ENCODE data around the gene PDE6A.

The PDE6A gene

GRCh38 chr5:149820012-149820411, 124.6 kb downstream of the PDE6A start:
- H3K36me3 ChIP-seq (ENCODE audit: control insufficient read depth, low read length): peaks cover 6% of the 10 kb centered on the region; the same call in 1 of the 2 replicates
- no peak overlapping the region for H3K4me2 ChIP-seq (ENCODE audit: low read length)
- H3K27me3 ChIP-seq (ENCODE audit: control insufficient read depth, low read length): no peaks in the 10 kb centered on the region
- H3K9me3 ChIP-seq (ENCODE audit: control insufficient read depth, insufficient read depth, low read length): no peaks in the 10 kb centered on the region
- no peaks in the 10 kb centered on the region for H3F3A ChIP-seq (ENCODE audit: control insufficient read depth, insufficient read depth)
- TF ChIP-seq EZH2phosphoT487 (IDR thresholded peaks at IDR 0.05; ENCODE audit: borderline replicate concordance, low read length) (no peak), CTCF (IDR thresholded peaks at IDR 0.05; ENCODE audit: low read depth, low read length, poor library complexity, severe bottlenecking) (no peak)
- no peak overlapping the region for H3K27ac ChIP-seq (ENCODE audit: low read depth, low read length)
- H3K4me1 ChIP-seq (ENCODE audit: control insufficient read depth, low read length): peaks cover 10% of the 10 kb centered on the region
- H3K79me2 ChIP-seq (ENCODE audit: control insufficient read depth, low read length): peaks cover 4% of the 10 kb centered on the region
- no peak overlapping the region for H3K4me3 ChIP-seq (ENCODE audit: low read length)
- no peaks in the 10 kb centered on the region for H3K9me2 ChIP-seq (replicated peaks; ENCODE audit: control insufficient read depth, low read length)
- H4K20me1 ChIP-seq (ENCODE audit: control insufficient read depth, insufficient read depth, low read depth, low read length): peaks cover 3% of the 10 kb centered on the region; the same call in 1 of the 2 replicates

GRCh38 chr5:149818116-149818515, 126.5 kb downstream of the PDE6A start:
- Histone ChIP-seq H3K9me3 (ENCODE audit: control insufficient read depth, insufficient read depth, low read length) (no peaks in the 10 kb centered on the region), H3K9me2 (replicated peaks; ENCODE audit: control insufficient read depth, low read length) (no peaks in the 10 kb centered on the region), H3K79me2 (ENCODE audit: control insufficient read depth, low read length) (peaks cover 10% of the 10 kb centered on the region), H3K36me3 (ENCODE audit: control insufficient read depth, low read length) (peaks cover 6% of the 10 kb centered on the region; the same call in 1 of the 2 replicates), H3K27me3 (ENCODE audit: control insufficient read depth, low read length) (no peaks in the 10 kb centered on the region), H3K4me2 (ENCODE audit: low read length) (no peak overlapping the region), H3K4me1 (ENCODE audit: control insufficient read depth, low read length) (peaks cover 5% of the 10 kb centered on the region), H3K27ac (ENCODE audit: low read depth, low read length) (no peak overlapping the region), H3F3A (ENCODE audit: control insufficient read depth, insufficient read depth) (no peaks in the 10 kb centered on the region), H3K4me3 (ENCODE audit: low read length) (no peak overlapping the region), H4K20me1 (ENCODE audit: control insufficient read depth, insufficient read depth, low read depth, low read length) (peaks cover 3% of the 10 kb centered on the region; the same call in 1 of the 2 replicates)
- TF ChIP-seq EZH2phosphoT487 (IDR thresholded peaks at IDR 0.05; ENCODE audit: borderline replicate concordance, low read length) (no peak), CTCF (IDR thresholded peaks at IDR 0.05; ENCODE audit: low read depth, low read length, poor library complexity, severe bottlenecking) (no peak)

GRCh38 chr5:149817539-149818060, 127.0 kb downstream of the PDE6A start:
- Histone ChIP-seq H3K79me2 (ENCODE audit: control insufficient read depth, low read length) (peaks cover 10% of the 10 kb centered on the region), H3K4me1 (ENCODE audit: control insufficient read depth, low read length) (no peaks in the 10 kb centered on the region; the same call in 1 of the 2 replicates), H3K4me2 (ENCODE audit: low read length) (no peak overlapping the region), H3K4me3 (ENCODE audit: low read length) (no peak overlapping the region), H3K27ac (ENCODE audit: low read depth, low read length) (no peak overlapping the region), H3F3A (ENCODE audit: control insufficient read depth, insufficient read depth) (no peaks in the 10 kb centered on the region), H3K9me2 (replicated peaks; ENCODE audit: control insufficient read depth, low read length) (no peaks in the 10 kb centered on the region), H3K36me3 (ENCODE audit: control insufficient read depth, low read length) (peaks cover 4% of the 10 kb centered on the region; the same call in 1 of the 2 replicates), H4K20me1 (ENCODE audit: control insufficient read depth, insufficient read depth, low read depth, low read length) (peaks cover 3% of the 10 kb centered on the region; the same call in 1 of the 2 replicates), H3K27me3 (ENCODE audit: control insufficient read depth, low read length) (no peaks in the 10 kb centered on the region), H3K9me3 (ENCODE audit: control insufficient read depth, insufficient read depth, low read length) (no peaks in the 10 kb centered on the region)
- TF ChIP-seq CTCF (IDR thresholded peaks at IDR 0.05; ENCODE audit: low read depth, low read length, poor library complexity, severe bottlenecking): no peak
- no peak for TF ChIP-seq EZH2phosphoT487 (IDR thresholded peaks at IDR 0.05; ENCODE audit: borderline replicate concordance, low read length)

All from DOHH2 (cell line).